Fibroblast of lung (primary cell): ENCODE measurements around the gene RCBTB2.

Experiments
- CTCF ChIP-seq, 2 donors: IDR thresholded peaks in 1 of 2; conservative IDR thresholded peaks in 1 of 2; 1 replicate in 1 of 2; 2 replicates in 1 of 2; pipeline ENCODE4 v1.5.1; 2011 to 2012; ENCODE audit warnings: low read length in 2 of 2, control low read depth in 1 of 2, inconsistent platforms in 1 of 2, low read depth in 1 of 2, mild to moderate bottlenecking in 1 of 2
- EZH2 ChIP-seq: IDR thresholded peaks from 2 replicates; pipeline ENCODE4 v1.5.1; 2012; ENCODE audit warnings: low read length, control low read depth, mild to moderate bottlenecking; ENCODE audit errors: missing control alignments

- TF ChIP-seq CTCF (conservative IDR thresholded peaks at IDR 0.05 in 1 of 2, IDR thresholded peaks at IDR 0.05 in 1 of 2; ENCODE audit: low read depth in 1 of 2, low read length in 2 of 2) (no peak), EZH2 (no peak)
Observed at GRCh38 chr13:48569104-48569666, 36.3 kb upstream of the RCBTB2 start.
